ENCODE results near the gene IGSF10. TPM values are rescaled to one million over a fixed set of nuclear protein-coding genes. Genes with fewer than 3 reads are reported as not detected.

Gene IGSF10
- total RNA-seq, 2 donors from 2014 or later, result 5.2 to 5.7 TPM

DNA sequence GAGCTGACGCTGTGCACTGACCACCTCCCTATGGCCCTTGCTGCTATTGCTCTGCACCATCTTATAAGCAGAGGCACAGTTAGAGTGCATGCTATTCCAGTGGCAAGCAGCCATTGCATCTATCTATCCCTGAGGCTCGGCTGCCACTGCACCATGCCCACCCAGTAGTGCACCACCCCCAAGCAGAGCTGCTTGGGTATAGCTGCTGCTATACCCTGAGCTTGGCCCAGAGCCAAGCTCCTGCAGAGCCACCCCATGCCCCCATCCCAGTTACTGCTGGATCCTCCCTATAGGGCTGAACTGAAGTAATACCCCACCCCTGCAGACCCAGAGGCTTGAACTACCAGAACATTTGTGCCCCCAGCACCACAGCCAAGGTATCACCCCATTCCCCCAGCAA, 19.6 kb upstream of the IGSF10 start:
- Histone ChIP-seq H3K27me3 (no peaks in the 10 kb centered on the region), H3K4me3 (no peak overlapping the region), H3K4me1 (no peaks in the 10 kb centered on the region), H3K27ac (no peak overlapping the region), H3K36me3 (no peaks in the 10 kb centered on the region), H3K9me3 (peaks cover 0 to 25% of the 10 kb centered on the region in 2 donors)
- no peak for DNase-seq (ENCODE audit: low spot score)
- TF ChIP-seq, protein P1, sequence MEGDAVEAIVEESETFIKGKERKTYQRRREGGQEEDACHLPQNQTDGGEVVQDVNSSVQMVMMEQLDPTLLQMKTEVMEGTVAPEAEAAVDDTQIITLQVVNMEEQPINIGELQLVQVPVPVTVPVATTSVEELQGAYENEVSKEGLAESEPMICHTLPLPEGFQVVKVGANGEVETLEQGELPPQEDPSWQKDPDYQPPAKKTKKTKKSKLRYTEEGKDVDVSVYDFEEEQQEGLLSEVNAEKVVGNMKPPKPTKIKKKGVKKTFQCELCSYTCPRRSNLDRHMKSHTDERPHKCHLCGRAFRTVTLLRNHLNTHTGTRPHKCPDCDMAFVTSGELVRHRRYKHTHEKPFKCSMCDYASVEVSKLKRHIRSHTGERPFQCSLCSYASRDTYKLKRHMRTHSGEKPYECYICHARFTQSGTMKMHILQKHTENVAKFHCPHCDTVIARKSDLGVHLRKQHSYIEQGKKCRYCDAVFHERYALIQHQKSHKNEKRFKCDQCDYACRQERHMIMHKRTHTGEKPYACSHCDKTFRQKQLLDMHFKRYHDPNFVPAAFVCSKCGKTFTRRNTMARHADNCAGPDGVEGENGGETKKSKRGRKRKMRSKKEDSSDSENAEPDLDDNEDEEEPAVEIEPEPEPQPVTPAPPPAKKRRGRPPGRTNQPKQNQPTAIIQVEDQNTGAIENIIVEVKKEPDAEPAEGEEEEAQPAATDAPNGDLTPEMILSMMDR (IDR thresholded peaks at IDR 0.05), result no peak

DNA sequence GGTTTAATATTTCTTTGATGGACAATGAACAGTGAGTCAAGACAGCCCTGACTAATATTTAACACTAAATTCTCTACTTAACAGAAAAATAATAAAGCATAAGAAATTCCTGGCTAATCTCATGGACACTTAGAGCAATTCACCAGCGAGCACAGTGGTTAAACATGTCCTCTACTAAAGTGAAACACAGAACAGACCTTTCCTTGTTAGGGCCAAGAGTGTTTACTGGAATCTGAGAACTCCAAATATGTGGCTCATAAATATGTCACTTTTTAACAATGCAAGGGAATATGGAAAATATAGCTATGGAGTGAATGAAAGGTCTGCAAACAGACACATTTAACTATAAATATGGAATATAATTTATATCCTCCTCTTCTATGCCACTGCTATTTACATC, 18.6 kb upstream of the IGSF10 start:
- Histone ChIP-seq H3K4me1 (no peaks in the 10 kb centered on the region), H3K27ac (no peak overlapping the region), H3K4me3 (no peak overlapping the region), H3K9me3 (peaks cover 0 to 25% of the 10 kb centered on the region in 2 donors), H3K27me3 (no peaks in the 10 kb centered on the region), H3K36me3 (no peaks in the 10 kb centered on the region)
- TF ChIP-seq, protein P1 (IDR thresholded peaks at IDR 0.05), result no peak
- DNase-seq (ENCODE audit: low spot score), result no peak

DNA sequence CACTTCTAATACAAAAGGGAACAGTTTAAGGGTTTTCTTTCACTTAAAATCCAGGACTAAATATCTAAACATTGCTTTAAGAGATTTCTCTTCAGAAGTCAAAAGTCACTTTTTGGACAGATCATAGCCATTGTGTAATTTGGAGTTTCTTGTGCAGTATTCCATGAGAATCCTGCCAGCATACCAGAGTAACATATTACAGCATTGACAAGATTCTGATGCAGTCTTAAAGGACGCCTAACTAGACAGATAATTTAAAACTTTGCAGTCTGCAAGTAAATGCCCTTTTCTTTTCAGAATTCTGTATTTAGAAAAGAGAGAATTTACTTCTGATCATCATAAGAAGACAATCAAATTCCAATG, 17.5 kb upstream of the IGSF10 start:
- Histone ChIP-seq H3K4me3 (no peak overlapping the region), H3K27ac (no peak overlapping the region), H3K4me1 (no peaks in the 10 kb centered on the region), H3K27me3 (no peaks in the 10 kb centered on the region), H3K9me3 (peaks cover 0 to 21% of the 10 kb centered on the region in 2 donors), H3K36me3 (no peaks in the 10 kb centered on the region)
- TF ChIP-seq, protein P1 (IDR thresholded peaks at IDR 0.05), result no peak
- DNase-seq (ENCODE audit: low spot score), result no peak

DNA sequence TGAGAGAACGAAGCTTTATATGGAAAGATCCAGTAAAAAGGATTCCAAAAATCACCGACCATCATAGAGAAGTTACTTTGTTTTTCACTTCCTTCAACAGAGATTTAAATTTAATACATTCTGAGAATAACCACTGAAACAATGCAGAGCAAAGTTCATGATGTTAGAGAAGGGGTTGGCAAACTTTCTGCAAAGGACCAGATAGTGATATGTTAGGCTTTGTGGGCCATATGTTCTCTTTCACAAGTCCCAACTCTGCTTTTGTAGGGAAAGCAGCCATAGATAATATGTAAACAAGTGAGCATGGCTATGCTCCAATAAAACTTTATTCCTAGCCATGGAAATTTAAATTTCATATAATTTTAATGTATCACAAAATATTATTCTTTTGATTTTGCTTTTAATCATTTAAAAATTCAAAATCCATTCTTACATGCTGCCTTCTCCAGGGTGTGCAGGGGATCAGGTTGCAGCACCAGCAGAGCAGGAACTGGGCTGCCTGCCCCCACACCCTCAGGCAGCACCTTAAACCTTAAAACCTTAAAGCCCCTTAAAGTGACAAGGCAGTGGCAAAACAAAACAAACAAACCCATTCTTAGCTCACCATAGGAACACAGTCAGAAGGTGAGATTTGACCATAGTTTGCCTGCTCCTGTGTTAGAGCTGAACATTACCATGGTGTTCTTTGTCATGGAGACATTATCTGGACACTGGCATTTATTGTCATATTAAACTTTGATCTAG, 16.9 kb upstream of the IGSF10 start:
- Histone ChIP-seq H3K36me3 (no peaks in the 10 kb centered on the region), H3K4me3 (no peak overlapping the region), H3K4me1 (no peaks in the 10 kb centered on the region), H3K9me3 (peaks cover 0 to 18% of the 10 kb centered on the region in 2 donors), H3K27me3 (no peaks in the 10 kb centered on the region), H3K27ac (no peak overlapping the region)
- no peak for DNase-seq (ENCODE audit: low spot score)
- TF ChIP-seq, protein P1 (IDR thresholded peaks at IDR 0.05), result no peak

DNA sequence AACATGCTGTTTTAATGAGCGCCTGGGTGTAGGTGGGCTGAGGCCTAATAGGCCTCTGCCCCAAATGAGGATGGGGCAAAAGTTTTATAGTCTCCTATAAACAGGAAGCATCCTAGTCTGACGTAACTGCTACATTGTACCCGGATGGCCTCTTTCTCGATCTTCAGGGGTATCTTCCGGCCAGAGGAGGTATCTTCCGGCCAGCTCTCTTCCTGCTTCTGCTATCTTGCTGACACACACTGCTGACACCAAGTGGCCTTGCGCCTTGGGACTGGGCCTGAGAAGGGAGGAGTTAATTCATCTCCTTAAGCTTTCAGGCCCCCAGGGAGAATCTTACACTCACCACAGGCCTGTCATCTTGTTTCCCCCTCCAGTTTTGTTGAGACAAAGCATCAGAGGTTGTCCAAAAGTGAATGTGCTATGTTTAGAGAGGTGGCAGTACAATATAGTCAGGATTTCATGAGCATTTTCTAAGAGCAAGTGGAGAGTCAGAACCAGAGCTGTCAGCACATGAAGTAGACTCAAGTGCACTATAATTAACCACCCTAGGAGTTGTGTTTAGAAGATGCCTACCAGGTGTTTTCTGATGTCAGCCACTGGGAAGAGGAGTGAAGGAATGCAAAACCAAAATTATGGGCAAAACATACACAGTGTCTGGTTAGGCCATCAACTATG, 15.6 kb upstream of the IGSF10 start:
- no peaks in the 10 kb centered on the region for H3K27me3 ChIP-seq
- H3K4me3 ChIP-seq, result no peak overlapping the region
- TF ChIP-seq, protein P1 (IDR thresholded peaks at IDR 0.05), result no peak
- DNase-seq (ENCODE audit: low spot score), result no peak
- no peak overlapping the region for H3K27ac ChIP-seq
- H3K4me1 ChIP-seq, result no peaks in the 10 kb centered on the region
- no peaks in the 10 kb centered on the region for H3K36me3 ChIP-seq
- peaks cover 0 to 5% of the 10 kb centered on the region in 2 donors for H3K9me3 ChIP-seq
